GM19463 (cell line): ENCODE results near the gene CRKL.

ENCODE experiments used
- ATAC-seq: cut with Tn5 transposase; IDR thresholded peaks from one replicate; pipeline ENCODE4 v1.9.1; 2021; ENCODE audit warnings: mild to moderate bottlenecking, moderate library complexity; ENCODE audit not compliant: unreplicated experiment

CRKL gene

DNA sequence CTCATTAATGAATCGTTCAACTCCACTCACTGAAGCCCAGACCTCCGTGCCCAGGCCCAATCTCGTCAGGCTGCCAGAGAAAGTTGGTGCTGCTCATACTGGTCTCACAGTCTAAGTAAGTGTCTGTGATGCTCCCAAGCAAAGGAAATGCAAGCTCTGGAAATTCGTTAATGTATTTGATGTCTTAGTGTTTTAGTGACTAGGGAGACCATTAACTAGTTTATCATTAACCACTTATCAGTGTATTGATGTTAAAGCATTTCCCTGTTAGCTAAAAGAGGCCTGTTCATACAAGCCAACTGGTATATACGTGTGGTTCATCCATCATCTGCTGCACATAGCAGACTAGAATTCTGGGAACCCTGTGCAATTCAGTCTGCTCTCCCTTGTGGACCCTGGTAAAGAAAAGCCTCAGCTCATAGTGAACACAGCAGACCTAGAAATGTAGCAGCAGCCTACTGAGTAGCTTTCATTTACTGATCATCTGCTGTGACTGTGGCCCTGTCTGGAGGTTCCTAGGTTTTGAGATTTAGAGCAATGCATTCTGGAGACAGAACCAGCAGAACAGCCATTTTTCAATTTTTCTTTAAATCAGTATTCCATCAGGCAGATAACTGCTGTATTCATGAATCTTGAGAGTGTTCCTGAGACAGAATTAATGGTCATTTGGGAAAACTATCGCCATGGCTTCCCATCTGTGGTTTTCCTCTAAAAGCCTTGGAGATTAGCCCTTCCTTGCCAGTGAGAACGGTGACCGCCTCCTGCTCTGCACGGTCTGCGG lies 34.1 kb downstream of the CRKL start:
- no peak for ATAC-seq

DNA sequence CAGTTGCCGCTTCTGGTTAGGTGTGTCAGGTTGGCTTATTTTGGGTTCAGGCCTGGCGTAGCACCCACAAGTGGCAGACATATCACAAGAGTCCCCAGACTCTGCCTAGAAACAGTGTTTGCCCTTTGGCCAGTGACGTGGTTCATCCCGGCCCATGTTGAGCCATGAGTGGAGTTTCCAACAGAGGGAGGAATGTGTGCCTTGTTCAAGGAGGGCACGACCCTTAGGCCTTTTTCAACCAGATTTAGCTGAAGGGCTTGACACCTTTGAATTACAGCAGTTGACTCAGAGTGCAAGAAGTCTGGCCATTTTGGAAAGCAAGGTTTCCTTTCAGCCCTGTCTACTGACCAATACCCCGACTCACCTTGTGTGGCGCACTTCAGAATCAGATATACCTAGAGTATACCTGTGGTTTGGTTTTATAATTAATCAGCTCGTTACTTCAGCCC lies 34.7 kb downstream of the CRKL start:
- ATAC-seq, result no peak

DNA sequence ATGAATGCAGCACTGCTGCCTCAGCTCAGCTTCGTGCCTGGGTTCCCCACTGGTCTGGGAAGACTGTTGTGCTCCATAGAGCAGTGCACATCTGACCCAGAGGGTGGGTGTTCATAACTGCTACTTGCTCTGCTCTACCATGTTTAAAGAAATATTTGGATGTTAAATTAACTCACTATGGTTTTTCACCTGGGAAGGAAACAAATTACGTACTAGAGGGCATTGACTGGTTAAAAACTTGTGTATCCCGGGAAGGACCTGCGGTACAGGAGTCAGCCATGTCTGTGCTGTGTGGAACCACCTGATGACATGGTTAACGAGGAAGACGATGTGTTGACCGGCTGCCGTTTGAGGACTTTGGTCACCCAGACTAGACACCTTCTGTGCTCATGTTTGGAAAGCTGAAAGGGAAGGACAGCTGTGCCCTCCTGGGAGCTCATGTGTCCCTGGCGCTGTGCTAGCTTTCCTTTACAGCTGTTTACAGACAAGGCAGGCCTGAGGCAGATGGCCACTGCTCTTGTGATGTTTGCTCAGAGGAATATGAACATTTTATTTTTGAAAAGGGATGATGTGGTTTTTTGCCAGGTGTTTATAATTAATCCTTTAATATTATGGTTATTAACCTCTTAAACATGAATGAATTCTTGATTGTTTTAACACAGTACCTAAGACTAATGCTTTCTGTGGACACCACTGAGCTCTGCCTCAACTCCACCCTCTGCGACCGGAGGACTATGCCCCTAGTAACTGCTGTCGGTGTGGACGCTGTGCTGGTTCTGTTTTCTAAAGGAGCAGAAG lies 35.5 kb downstream of the CRKL start:
- ATAC-seq, result no peak

DNA sequence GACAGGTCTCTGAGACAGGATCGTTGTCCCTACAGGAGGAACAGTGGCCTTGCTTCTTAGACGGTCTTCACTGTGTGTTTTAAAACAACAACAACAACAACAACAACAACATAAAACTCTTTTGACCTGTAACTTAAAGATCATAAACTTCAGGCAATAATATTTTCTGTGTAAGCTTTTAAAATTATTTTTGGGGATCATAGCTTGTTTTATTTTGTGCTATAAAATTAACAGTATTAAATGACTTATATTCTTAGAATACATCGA lies 36.1 kb downstream of the CRKL start:
- ATAC-seq, result no peak

DNA sequence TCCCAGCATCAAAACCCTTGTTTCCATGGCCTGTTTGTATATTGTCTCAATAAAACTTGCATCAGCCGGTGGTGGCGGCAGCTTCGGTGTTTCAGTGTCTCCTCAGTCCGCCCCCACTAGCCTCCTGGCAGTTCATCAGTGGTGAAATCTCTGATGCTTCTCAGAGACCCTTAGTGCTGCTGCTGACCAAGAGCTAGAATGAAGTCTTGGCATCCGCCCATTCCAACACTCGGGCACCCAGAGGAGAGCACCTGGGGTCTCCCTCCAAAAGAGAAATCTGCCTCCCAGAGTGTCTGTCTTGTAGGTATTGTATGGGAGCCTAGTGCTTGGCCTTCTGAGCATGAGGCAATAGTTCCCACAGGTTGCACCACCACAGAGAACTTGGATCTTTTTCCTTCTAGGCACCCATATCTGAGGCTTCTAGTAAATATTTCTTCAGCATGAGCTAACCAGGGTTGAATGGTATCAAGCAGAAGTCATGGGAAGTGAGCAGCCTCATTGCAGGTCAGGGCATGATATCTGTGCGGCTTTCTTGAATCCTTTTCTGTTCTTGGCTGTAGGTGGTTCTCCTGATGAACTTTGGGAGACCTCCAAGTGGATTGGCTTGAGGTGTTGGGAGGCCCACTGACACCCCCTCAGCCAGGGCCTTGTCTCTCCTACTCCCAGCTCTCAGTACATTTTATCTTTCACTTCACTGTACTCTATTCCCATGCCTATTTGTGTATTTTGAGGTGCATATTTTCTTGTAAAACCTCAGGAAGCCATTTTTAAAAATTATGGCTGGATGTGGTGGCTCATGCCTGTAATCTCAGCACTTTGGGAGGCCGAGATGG lies 36.7 kb downstream of the CRKL start:
- ATAC-seq, result no peak

DNA sequence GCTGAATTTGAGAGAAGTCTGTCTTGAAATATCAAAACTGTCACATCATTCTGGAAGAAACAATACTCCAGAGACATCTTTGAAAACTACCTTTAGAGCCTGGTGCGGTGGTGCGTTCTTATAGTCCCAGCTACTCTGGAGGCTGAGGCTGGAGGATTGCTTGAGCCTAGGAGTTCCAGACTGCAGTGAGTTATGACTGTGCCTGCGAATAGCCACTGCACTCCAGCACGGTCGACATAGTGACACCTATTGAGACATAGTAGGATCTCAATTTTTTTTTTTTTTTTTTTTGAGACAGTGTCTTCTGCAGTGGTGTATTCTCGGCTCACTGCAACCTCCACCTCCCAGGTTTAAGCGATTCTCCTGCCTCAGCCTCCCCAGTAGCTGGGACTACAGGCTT lies 38.3 kb downstream of the CRKL start:
- no peak for ATAC-seq

DNA sequence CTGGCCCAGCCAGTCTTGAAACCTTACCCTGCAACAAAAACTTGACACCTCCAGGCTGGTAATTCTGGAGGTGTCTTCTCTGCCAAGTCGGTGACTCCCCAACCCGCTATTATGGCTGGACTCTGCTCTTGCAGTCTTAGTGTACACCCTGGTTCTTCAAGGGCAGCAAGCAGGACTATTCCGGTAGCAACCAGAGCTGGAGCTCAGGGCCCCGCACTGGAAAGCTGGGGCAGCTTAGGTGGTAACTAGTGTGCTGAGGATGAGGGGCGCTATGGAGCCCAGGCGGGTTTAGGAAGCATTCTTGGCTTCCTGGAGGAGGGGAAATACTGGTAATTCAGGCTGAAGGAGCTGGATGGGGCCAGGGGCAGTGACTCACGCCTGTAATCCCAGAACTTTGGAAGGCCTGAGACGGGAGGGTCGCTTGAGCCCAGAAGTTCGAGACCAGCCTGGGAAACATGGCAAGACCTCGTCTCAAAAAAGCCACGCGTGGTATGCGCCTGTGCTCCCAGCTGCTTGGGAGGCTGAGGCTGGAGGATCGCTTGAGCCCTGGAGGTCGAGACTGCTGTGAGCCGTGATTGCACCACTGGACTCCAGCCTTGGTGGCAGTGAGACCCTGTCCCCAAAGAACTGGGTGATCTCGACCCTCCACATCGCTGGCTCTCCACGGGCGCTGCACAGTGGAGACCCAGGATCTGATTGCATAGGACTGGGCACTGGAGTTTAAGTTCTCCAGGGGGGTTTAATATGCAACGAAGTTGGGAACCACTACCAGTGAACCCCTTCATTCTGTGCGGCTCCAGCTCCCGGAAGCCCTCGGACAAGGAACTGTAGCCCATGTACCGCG lies 39.3 kb downstream of the CRKL start:
- no peak for ATAC-seq

DNA sequence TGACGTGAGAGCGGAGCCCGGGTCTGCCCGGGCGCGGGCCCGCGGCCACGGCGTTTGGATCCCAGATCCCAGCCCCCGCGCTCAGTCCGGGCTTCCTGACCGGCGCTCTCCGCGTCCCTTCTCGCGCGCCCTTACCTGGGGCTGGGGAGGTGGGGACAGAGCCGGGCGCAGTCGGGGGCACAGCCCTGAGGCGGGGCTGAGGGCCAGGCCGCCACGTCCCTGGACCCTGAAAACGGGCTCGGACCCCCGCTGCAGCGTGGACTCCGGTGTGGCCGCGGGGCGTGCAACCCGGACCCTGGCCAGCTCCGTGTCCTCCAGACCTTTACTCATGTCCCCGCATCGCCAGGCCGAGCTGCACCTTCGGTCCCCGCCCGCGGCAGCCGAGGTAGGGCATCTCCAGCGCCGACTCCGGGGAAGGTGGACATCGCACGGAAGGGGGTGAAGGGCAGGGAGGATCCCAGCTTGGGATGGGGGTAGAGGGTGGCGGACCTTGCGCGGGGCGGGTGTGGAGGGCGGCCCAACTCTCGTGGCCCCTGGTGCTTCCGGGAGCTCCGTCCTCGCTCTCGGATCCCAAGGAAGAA lies 40.0 kb downstream of the CRKL start:
- no peak for ATAC-seq

DNA sequence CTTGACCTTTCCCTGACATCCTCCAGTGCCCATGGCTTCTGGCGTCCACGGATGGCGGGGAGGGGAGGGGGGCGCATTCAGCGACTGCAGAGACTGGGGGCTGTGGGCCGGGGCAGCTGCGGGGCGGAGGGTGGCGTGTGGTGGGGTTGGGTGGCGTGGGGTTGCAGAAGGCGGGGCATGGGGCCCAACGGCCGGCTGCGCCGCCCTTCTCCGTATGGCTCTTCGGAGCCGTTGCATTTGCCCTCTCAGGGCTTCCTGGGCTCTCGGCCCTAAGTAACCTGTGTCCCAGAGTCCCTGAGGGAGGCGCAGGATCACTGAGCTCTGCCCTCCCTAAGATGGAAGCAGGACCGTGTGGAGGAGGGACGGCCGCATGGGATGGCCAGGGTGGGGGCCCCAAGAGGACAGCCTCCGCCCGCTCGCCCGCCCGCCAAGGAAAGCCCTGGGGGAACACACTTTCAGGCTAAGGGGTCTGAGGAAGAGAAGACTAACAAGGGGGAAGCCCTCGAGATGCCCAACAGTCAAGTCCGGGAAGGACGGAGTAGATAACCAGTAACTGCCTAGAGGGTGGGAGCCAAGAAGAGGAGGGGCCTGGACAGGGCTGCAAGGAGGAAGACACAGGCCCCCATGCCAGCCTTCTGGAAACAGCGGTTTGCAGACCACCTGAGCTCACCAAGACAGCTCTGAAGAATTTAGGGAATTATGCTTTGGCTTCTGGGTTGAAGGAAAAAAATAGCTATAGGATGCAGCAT lies 40.6 kb downstream of the CRKL start:
- ATAC-seq, result no peak

DNA sequence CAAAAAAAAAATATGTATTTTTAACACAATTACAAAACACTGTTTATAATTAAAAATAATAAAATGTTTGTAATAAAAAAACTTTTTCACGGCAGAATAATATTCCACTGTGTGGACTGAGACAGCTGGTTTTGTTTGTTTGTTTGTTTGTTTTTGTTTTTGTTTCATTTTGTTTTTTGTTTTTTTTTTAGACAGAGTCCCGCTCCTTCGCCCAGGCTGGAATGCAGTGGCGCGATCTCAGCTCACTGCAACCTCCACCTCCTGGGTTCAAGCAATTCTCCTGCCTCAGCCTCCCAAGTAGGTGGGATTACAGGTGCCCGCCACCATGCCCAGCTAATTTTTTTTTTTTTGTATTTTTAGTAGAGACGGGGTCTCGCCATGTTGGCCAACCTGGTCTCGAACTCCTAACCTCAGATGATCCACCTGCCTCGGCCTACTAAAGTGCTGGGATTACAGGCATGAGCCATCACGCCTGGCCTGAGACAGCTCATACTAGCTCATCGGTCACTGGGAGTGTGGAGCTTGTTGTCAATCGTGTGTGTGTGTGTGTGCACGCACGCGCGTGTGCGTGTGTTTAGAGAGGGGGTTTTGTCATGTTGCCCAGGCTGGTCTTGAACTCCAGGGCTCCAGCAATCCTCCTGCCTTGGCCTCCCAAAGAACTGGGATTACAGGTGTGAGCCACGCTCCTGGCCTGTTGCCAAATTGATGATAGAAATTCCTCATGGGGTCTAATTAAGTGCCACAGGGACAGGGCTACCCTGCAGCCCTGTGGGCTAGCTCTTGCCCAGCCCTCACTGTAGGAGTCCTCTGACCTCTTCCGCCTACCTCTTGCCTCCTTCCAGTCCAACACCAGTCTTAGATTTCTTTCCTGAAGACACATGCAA lies 42.6 kb downstream of the CRKL start:
- no peak for ATAC-seq

DNA sequence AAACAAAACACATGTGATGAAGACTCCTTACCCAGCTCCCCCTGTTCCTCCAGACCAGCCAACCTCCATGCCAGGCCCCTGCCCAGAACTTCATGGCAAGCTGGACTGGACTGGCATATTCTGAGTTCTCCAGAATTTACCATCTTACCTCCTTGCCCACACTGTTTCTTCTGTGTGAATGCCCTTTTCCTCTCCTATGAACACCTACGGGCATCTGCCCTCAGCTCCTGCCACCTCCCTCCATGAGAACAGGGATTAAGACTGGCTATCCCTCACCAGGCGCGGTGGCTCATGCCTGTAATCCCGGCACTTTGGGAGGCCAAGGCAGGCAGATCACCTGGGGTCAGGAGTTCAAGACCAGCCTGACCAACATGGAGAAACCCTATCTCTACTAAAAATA lies 43.4 kb downstream of the CRKL start:
- ATAC-seq, result no peak

DNA sequence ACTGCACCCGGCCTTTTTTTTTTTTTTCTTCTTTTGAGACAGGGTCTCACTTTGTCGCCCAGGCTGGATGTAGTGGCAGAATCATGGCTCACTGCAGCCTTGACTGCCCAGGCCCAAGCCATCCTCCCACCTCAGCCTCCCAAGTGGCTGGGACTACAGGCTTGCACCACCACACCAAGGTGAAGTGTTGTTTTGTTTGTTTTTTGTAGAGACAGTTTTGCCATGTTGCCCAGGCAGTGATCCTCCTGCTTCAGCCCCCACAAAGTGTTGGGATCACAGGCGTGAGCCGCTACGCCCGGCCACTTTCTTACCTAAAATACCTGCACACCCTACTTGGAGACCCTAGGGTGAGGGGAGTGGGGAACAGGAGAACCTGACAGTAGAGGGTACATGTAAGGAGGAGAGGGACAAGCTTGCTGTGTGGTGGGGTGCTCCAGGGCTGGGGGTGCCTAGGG lies 45.3 kb downstream of the CRKL start:
- ATAC-seq, result no peak

DNA sequence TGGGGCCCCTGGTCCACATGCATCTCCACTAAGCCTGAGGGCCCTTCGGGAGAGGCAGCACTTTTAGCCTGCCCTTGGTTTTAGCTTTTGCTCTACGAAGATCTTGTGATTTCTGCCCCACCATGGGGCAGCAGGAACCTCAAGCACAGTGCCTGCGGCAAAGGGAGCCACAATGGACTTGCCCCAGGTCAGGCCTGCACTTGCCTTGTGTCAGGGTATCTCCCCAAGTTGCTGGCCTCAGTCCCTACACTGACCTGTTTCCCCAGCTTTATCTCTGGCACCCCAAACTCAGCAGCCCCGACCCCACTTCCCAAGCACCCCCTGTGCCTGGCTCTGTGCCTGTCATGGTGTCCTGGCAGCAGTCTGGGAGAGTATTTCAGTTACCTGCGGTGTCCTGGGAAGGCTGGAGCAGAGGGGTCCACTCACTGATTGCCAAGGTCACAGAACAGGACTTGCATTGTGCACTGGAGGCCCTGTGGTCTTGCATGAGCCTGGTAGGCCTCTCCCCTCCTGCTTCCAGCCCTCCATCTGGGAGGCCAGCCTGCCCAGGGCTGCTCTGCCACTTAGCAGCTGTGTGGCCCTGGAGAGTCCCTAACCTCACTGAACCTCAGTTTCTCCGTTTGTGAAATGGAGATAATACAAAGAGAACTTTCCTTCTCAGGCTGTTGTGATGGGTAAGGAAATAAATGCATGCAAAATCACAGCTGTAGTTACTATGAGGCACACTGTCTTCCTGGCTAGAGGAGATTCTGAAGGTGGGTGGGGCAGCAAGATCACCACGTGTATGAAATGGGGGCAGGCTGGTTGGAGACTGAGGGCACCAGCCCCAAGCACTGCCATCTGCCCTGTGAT lies 46.2 kb downstream of the CRKL start:
- ATAC-seq, result no peak

DNA sequence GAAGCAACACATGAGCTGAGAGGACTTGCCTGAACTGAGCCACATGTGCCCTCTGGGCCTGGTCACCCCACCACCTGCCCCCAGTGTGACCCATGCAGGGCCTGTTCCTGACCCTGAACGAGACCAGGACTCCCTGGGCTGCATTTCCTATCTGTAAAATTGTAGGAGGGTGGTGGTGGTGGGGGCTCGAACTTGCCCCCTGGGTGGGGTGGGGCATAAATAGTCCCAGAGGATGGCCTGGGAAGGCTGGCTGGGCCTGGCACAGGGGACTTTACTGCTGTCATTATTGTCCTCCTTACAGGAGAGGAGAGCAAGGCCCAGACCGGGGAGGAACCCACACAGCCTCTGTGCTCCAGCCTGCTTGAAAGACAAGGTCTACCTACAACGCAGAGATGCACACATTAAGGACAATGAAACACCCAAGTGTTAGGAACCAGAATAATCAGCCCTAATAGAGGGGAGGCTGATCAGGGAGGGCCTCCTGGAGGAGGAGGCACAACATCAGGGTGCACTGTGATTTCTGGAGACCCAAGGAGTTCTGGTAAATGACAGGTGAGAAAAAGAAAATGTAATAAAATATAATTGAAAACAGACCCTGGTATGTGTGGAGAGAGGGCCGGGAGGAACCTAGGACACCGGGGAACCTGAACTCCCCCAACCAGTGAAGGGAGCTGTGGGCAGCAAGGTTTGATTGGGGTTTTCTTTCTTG lies 47.0 kb downstream of the CRKL start:
- no peak for ATAC-seq

DNA sequence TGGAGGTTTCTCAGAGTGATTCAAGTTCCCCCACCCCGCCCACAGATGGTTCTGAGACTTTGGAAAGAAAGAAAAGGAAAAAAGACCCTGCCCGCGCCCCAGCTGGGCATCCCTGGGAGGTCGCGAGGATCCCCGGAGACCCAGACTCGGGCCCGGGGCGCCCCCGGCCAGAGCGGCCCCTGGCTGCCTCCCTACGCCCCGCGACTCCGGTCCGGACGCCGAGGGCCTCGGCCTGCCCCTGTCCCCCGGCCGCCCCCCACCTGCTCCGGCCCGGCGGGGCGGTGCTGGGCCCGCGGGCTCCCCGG lies 47.5 kb downstream of the CRKL start:
- ATAC-seq, result no peak

DNA sequence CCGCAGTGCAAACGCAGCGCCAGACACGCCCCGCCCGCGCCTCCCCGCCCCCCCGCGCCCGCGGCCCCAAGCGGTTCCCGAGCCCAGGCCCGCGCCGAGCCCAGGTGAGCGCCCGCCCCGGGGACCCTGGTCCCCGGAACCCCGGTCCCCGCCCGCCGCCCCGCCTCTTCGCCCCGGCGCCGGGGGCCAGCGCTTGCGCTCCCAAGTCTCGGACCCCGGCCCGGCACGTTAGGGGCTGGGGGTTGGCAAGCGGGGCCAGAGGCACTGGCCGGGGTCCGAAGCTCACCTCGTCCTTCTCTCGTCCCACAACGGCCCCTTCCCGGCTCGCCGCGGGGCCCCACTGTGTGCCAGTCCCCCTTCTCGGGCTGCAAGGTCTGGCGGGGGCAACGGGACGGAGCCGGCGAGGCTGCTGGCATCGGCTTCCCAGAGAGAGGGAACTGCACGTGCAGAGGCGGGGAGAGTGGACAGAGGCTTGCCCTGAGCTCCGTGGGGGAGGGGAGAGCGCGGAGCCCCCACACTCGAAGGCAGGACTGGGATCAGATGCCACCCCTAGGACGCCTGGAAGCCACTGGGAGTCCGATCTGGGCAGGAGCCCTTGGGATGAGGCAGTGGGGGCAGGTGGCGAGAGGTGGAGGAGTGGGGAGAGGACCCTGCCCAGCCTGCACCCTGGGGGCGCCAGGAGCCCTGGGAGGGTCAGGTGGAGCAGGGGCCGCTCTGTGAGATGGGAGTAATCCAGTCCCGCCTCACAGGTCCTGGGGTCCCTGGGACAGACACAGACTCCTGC lies 48.1 kb downstream of the CRKL start:
- no peak for ATAC-seq
